Body of pancreas (tissue), 4 donors: Measurements from ENCODE around the gene NRL. TPM values are rescaled to one million over a fixed set of nuclear protein-coding genes. Genes with fewer than 3 reads are reported as not detected.

Experiments
- ATAC-seq: fragments of 150-250 bp; one replicate; pipeline ENCODE4 v1.9.1; 2016
- DNase-seq, 4 donors: peaks; one replicate each; pipeline ENCODE4 v3.0.0-alpha.2; 2019
- H3K27ac ChIP-seq, 4 donors: fragments of 200-600 bp; sonication (generic); 1 replicate in 3 of 4; 2 replicates in 1 of 4; pipeline versions ENCODE4 v1.5.1 to v1.6.1; 2016 to 2019; ENCODE audit warnings: mild to moderate bottlenecking in 1 of 4, mixed read lengths in 1 of 4, moderate library complexity in 1 of 4
- H3K27me3 ChIP-seq, 2 donors: fragments of 200-600 bp; sonication (generic); one replicate each; pipeline ENCODE4 v1.6.0; 2016; ENCODE audit warnings: mild to moderate bottlenecking in 1 of 2
- H3K36me3 ChIP-seq, 2 donors: fragments of 200-600 bp; sonication (generic); replicated peaks in 1 of 2; 2 replicates each; pipeline ENCODE4 v1.5.1; 2016; ENCODE audit warnings: low read depth in 2 of 2; ENCODE audit not compliant: insufficient read depth in 1 of 2
- H3K4me1 ChIP-seq: fragments of 200-600 bp; sonication (generic); one replicate; pipeline ENCODE4 v1.6.0; 2016
- H3K4me3 ChIP-seq, 2 donors: fragments of 200-600 bp; sonication (generic); 1 replicate in 1 of 2; 2 replicates in 1 of 2; pipeline ENCODE4 v1.5.1; 2016 to 2019
- H3K9me3 ChIP-seq, 3 donors: fragments of 200-600 bp; sonication (generic); 1 replicate in 2 of 3; 2 replicates in 1 of 3; pipeline ENCODE4 v1.5.1; 2016
- POLR2A ChIP-seq, 3 donors: fragments of 450-650 bp; IDR thresholded peaks; one replicate each; pipeline ENCODE4 v1.6.1; 2016; ENCODE audit warnings: antibody characterized with exemption in 3 of 3, mild to moderate bottlenecking in 2 of 3
- WGBS, 2 donors: methylation state at CpG; one replicate each; pipeline ENCODE4 v1.1.5; 2017; 5-methylcytosine and 5-hydroxymethylcytosine counted together
- intact Hi-C: fragments of 100-400 bp; cut with DNase I; formaldehyde crosslinking; loops from one replicate; pipeline ENCODE4 v1.15.1; 2023
- total RNA-seq, 2 donors: library from RNA; depleted of rRNA; stranded (reverse); fragments of >200 nt; gene quantifications; one replicate each; pipeline ENCODE4 v1.1.0, GENCODE V29; 2016
- TF ChIP-seq, protein P1 (sequence below), 7 experiments: fragments of 450-650 bp in 4 of 7; fragments of 200-600 bp in 3 of 7; sonication (generic) in 3 of 7; IDR thresholded peaks; one replicate each; pipeline ENCODE4 v1.5.1; 2016 to 2019; ENCODE audit warnings: antibody characterized with exemption in 7 of 7

The NRL gene
- total RNA-seq, 2 donors from 2014 or later, result 2.1 to 2.6 TPM

DNA sequence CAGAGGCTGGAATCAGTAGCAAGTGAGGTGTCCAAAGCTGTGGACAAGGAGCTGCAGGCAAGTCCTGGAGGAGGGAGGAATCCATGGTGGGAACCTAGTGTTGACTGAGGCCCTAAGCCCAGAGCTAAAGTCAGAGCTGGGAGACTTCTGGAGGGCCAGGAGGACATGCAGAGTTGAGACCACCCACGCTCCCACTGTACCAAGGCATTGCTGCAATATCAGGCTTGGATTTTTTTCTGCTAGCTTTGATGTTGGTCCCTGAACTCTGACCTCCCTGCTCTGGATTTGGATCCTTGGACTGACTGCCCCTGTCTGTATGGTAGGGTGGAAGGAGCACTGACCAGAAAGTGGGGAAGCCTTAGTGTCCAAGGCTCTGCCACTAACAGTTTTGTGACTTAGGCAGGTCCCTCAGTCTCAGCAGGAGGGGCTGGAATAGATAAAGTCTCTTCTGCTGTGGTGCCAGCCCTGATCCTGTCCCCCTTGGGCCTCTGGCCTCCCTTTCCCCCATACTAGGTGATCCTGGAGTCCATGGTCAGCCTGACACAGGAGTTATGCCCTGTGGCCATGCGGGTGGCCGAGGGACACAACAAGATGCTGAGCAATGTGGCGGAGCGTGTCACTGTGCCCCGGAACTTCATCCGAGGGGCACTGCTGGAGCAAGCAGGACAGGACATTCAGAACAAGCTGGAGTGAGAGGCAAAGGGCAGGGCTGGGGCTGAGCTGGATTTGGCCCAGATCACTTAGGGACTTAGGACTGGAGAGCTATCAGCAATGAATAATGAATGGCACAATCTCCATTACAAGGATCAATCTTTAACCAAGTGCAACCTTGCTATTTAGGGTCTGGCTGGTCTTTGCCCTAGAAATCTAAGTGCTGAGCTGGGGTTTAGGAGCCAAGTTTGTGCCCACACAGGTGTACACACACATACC is 53.5 kb downstream of the NRL start:
- WGBS, 2 donors, result 60 to 83% methylated on average over 6 of the region's 7 CpGs
- peak overlapping the region; percentile 19 to 38 (median 27) for H3K27ac ChIP-seq
- DNase-seq (peak in 3 of 4 donors; percentile 28 to 55 (median 32)), ATAC-seq (peak; percentile 31)
- H3K27me3 ChIP-seq, result no peaks in the 10 kb centered on the region
- H3K9me3 ChIP-seq, result no peaks in the 10 kb centered on the region
- H3K4me3 ChIP-seq, result no peak overlapping the region
- intact Hi-C loops, result no loop called here
- no peaks in the 10 kb centered on the region for H3K36me3 ChIP-seq
- H3K4me1 ChIP-seq, result peaks cover 35% of the 10 kb centered on the region
- TF ChIP-seq, protein P1, sequence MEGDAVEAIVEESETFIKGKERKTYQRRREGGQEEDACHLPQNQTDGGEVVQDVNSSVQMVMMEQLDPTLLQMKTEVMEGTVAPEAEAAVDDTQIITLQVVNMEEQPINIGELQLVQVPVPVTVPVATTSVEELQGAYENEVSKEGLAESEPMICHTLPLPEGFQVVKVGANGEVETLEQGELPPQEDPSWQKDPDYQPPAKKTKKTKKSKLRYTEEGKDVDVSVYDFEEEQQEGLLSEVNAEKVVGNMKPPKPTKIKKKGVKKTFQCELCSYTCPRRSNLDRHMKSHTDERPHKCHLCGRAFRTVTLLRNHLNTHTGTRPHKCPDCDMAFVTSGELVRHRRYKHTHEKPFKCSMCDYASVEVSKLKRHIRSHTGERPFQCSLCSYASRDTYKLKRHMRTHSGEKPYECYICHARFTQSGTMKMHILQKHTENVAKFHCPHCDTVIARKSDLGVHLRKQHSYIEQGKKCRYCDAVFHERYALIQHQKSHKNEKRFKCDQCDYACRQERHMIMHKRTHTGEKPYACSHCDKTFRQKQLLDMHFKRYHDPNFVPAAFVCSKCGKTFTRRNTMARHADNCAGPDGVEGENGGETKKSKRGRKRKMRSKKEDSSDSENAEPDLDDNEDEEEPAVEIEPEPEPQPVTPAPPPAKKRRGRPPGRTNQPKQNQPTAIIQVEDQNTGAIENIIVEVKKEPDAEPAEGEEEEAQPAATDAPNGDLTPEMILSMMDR (IDR thresholded peaks at IDR 0.05), result no peak
- no peak for TF ChIP-seq POLR2A (IDR thresholded peaks at IDR 0.05)

DNA sequence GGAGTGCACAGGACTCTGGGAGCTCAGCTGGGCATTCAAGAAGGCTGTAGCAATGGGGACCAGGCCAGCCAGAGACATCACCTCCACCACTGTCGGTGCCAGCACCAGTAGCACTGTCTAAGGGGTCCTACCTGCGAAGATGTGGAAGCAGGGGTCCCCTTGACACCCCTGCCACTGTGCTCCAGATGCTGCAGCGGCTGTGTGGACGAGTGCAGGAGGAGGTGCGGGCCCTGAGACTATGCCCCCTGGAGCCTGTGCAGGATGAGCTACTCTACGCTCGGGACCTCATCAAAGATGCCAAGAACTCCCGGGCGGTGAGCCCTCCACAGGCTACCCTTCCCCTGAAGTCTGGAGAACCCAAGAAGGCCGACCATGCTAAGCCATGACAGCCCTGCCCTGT is 54.3 kb downstream of the NRL start:
- Histone ChIP-seq H3K9me3 (no peaks in the 10 kb centered on the region), H3K36me3 (no peaks in the 10 kb centered on the region), H3K27ac (no peak overlapping the region), H3K4me1 (peaks cover 35% of the 10 kb centered on the region), H3K27me3 (no peaks in the 10 kb centered on the region), H3K4me3 (no peak overlapping the region)
- TF ChIP-seq, protein P1 (IDR thresholded peaks at IDR 0.05), result no peak
- no peak for TF ChIP-seq POLR2A (IDR thresholded peaks at IDR 0.05)
- 90 to 95% methylated on average over 2 to 10 of the region's 10 CpGs for WGBS, 2 donors
- ATAC-seq (no peak), DNase-seq (peak in 1 of 4 donors; percentile 9)
- intact Hi-C loops, result no loop called here

GRCh38 chr14:24059841-24060388 is 54.8 kb downstream of the NRL start:
- DNase-seq, result peak in 1 of 4 donors; percentile 5
- H3K27me3 ChIP-seq, result no peaks in the 10 kb centered on the region

GRCh38 chr14:24058951-24059475 is 55.7 kb downstream of the NRL start:
- intact Hi-C loops, result loop anchor here (5.0 to 10.0 kb wide), 2 partner anchors 48 to 106 kb away; partner anchors contain the start of gene IRF9
- H3K4me3 ChIP-seq, result no peak overlapping the region
- WGBS, 2 donors, result 82 to 88% methylated on average over 2 to 4 of the region's 10 CpGs

More at GRCh38 chr14:24059841-24060388, 54.8 kb downstream of the NRL start:
- H3K9me3 ChIP-seq, result no peaks in the 10 kb centered on the region
- WGBS, 2 donors, result 84 to 96% methylated on average over 6 to 16 of the region's 16 CpGs
- H3K4me3 ChIP-seq, result no peak overlapping the region
- peaks cover 35% of the 10 kb centered on the region for H3K4me1 ChIP-seq
- H3K36me3 ChIP-seq, result no peaks in the 10 kb centered on the region
- no peak overlapping the region for H3K27ac ChIP-seq
- intact Hi-C loops, result loop anchor here (5.0 to 10.0 kb wide), 2 partner anchors 47 to 105 kb away; partner anchors contain the start of gene IRF9
- TF ChIP-seq, protein P1 (IDR thresholded peaks at IDR 0.05), result no peak
- TF ChIP-seq POLR2A (IDR thresholded peaks at IDR 0.05), result no peak
- no peak for ATAC-seq

More at GRCh38 chr14:24058951-24059475, 55.7 kb downstream of the NRL start:
- no peak overlapping the region for H3K27ac ChIP-seq
- no peaks in the 10 kb centered on the region for H3K9me3 ChIP-seq
- H3K27me3 ChIP-seq, result no peaks in the 10 kb centered on the region
- DNase-seq (peak in 1 of 4 donors; percentile 8), ATAC-seq (no peak)
- H3K4me1 ChIP-seq, result peaks cover 35% of the 10 kb centered on the region
- TF ChIP-seq POLR2A (IDR thresholded peaks at IDR 0.05), result no peak
- TF ChIP-seq, protein P1 (IDR thresholded peaks at IDR 0.05), result no peak
- no peaks in the 10 kb centered on the region for H3K36me3 ChIP-seq
